Osteoblast (primary cell): Measurements from ENCODE around the gene CMTM4. TPM values are rescaled to one million over a fixed set of nuclear protein-coding genes. Genes with fewer than 3 reads are reported as not detected.
A peak's percentile ranks its signal among the peaks of the same experiment; 100 is the strongest.

ENCODE experiments used
- DNase-seq: peaks from one replicate; pipeline ENCODE4 v3.0.0; 2011; ENCODE audit warnings: low spot score, mixed read lengths; ENCODE audit not compliant: insufficient read length; ENCODE audit errors: missing footprints
- H2AFZ ChIP-seq: 2 replicates; pipeline ENCODE4 v1.6.0; 2011; ENCODE audit warnings: mild to moderate bottlenecking, low read length
- H3K27ac ChIP-seq: 2 replicates; pipeline ENCODE4 v1.5.1; 2011; ENCODE audit warnings: mild to moderate bottlenecking, low read depth, low read length, moderate library complexity
- H3K27me3 ChIP-seq: 2 replicates; pipeline ENCODE4 v1.6.0; 2012; ENCODE audit warnings: mild to moderate bottlenecking, control low read depth, inconsistent platforms, low read length, moderate library complexity; ENCODE audit not compliant: insufficient read depth
- H3K36me3 ChIP-seq: 2 replicates; pipeline ENCODE4 v1.5.1; 2011; ENCODE audit warnings: mild to moderate bottlenecking, low read length, control low read depth, moderate library complexity; ENCODE audit not compliant: insufficient read depth
- H3K4me1 ChIP-seq: 2 replicates; pipeline ENCODE4 v1.5.1; 2011; ENCODE audit warnings: mild to moderate bottlenecking, low read length, control low read depth, moderate library complexity; ENCODE audit not compliant: insufficient read depth
- H3K4me2 ChIP-seq: 2 replicates; pipeline ENCODE4 v1.6.0; 2011; ENCODE audit warnings: mild to moderate bottlenecking, low read length; ENCODE audit not compliant: insufficient read depth
- H3K4me3 ChIP-seq: fragments of 200-600 bp; sonication (generic); 3 replicates; pipeline ENCODE4 v1.5.1; 2012; ENCODE audit warnings: mild to moderate bottlenecking, low read length, inconsistent platforms; ENCODE audit not compliant: insufficient read depth
- H3K79me2 ChIP-seq: 2 replicates; pipeline ENCODE4 v1.6.0; 2012; ENCODE audit warnings: mild to moderate bottlenecking, low read length, control low read depth, inconsistent platforms; ENCODE audit not compliant: insufficient read depth
- H3K9me3 ChIP-seq: 2 replicates; pipeline ENCODE4 v1.5.1; 2011; ENCODE audit warnings: low read depth, low read length, control low read depth
- H4K20me1 ChIP-seq: 2 replicates; pipeline ENCODE4 v1.6.0; 2012; ENCODE audit warnings: mild to moderate bottlenecking, low read length, control low read depth; ENCODE audit not compliant: insufficient read depth
- CTCF ChIP-seq: IDR thresholded peaks from 2 replicates; pipeline ENCODE4 v1.5.1; 2011; ENCODE audit warnings: mild to moderate bottlenecking, low read depth, low read length, moderate library complexity; ENCODE audit errors: extremely low read depth
- total RNA-seq: library from RNA; depleted of rRNA; stranded (reverse); fragments of >200 nt; gene quantifications from 2 replicates; pipeline ENCODE4 v1.2.3, GENCODE V29; 2012

The CMTM4 gene
- total RNA-seq, 1 donor, result 42.7 TPM

GRCh38 chr16:66720766-66721165 is 24.2 kb upstream of the CMTM4 start:
- H3K4me1 ChIP-seq, result no peaks in the 10 kb centered on the region
- peaks cover 59% of the 10 kb centered on the region for H3K36me3 ChIP-seq
- no peaks in the 10 kb centered on the region for H3K9me3 ChIP-seq
- DNase-seq, result no peak
- no peak overlapping the region for H3K4me2 ChIP-seq
- no peak overlapping the region for H3K4me3 ChIP-seq
- no peaks in the 10 kb centered on the region for H3K27me3 ChIP-seq
- no peak overlapping the region for H3K27ac ChIP-seq
- H2AFZ ChIP-seq, result no peak overlapping the region
- H3K79me2 ChIP-seq, result no peaks in the 10 kb centered on the region
- no peak for TF ChIP-seq CTCF
- H4K20me1 ChIP-seq, result no peaks in the 10 kb centered on the region

GRCh38 chr16:66719246-66719645 is 22.7 kb upstream of the CMTM4 start:
- TF ChIP-seq CTCF, result no peak
- Histone ChIP-seq H3K4me2 (no peak overlapping the region), H3K79me2 (no peaks in the 10 kb centered on the region), H3K4me1 (no peaks in the 10 kb centered on the region), H2AFZ (no peak overlapping the region), H3K27me3 (no peaks in the 10 kb centered on the region), H3K4me3 (no peak overlapping the region), H3K36me3 (peaks cover 44% of the 10 kb centered on the region), H3K9me3 (no peaks in the 10 kb centered on the region), H4K20me1 (no peaks in the 10 kb centered on the region), H3K27ac (no peak overlapping the region)
- DNase-seq, result no peak

- Histone ChIP-seq H3K4me1 (no peaks in the 10 kb centered on the region), H3K9me3 (no peaks in the 10 kb centered on the region), H3K79me2 (no peaks in the 10 kb centered on the region), H4K20me1 (no peaks in the 10 kb centered on the region), H3K4me3 (no peak overlapping the region), H3K27me3 (no peaks in the 10 kb centered on the region), H3K36me3 (peaks cover 29% of the 10 kb centered on the region), H2AFZ (no peak overlapping the region), H3K4me2 (no peak overlapping the region), H3K27ac (peak overlapping the region; percentile 22)
- no peak for TF ChIP-seq CTCF
- DNase-seq, result no peak
Observed at GRCh38 chr16:66717776-66718175, 21.2 kb upstream of the CMTM4 start.

- H3K4me3 ChIP-seq, result no peak overlapping the region
- H3K27me3 ChIP-seq, result no peaks in the 10 kb centered on the region
- H3K27ac ChIP-seq, result peak overlapping the region; percentile 22
- TF ChIP-seq CTCF, result peak; percentile 84
- no peaks in the 10 kb centered on the region for H4K20me1 ChIP-seq
- H2AFZ ChIP-seq, result no peak overlapping the region
- no peaks in the 10 kb centered on the region for H3K79me2 ChIP-seq
- H3K4me2 ChIP-seq, result no peak overlapping the region
- peak; percentile 80 for DNase-seq
- H3K36me3 ChIP-seq, result peaks cover 23% of the 10 kb centered on the region
- no peaks in the 10 kb centered on the region for H3K9me3 ChIP-seq
- no peaks in the 10 kb centered on the region for H3K4me1 ChIP-seq
Observed at GRCh38 chr16:66717112-66717675, 20.7 kb upstream of the CMTM4 start.
